ENCODE measurements around the gene MAGI1.

Gene MAGI1

DNA sequence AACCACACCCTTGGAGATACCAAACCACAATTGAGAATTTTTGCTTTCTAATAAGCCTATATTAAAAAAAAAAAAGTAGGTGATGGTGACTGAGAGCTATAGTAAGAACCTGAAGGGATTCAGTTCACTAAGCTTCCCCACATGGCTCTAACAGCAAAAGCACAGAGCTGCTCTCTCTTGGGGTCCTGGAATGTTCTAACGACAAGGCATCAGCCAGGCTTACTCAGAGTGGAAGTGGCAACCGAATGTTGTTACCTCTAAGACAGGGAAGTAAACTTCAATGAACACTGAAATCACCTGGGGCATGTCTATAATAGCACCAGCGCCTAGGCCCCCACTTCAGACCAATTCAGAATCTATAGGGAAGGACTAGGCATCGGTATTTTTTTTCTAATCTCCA is 397.7 kb downstream of the MAGI1 start:
- no peaks in the 10 kb centered on the region for H3F3A ChIP-seq (ENCODE audit: low read depth)
- no peaks in the 10 kb centered on the region for H3K36me3 ChIP-seq (ENCODE audit: insufficient read depth, low read length)
- no peak overlapping the region for H3K4me2 ChIP-seq (ENCODE audit: low read depth, low read length, poor library complexity, severe bottlenecking)
- H3K4me1 ChIP-seq (ENCODE audit: insufficient read depth, low read length, poor library complexity, severe bottlenecking): no peaks in the 10 kb centered on the region
- H3K9ac ChIP-seq (ENCODE audit: low read depth, low read length, poor library complexity, severe bottlenecking): no peak overlapping the region
- H3K4me3 ChIP-seq (ENCODE audit: low read length, poor library complexity, severe bottlenecking): no peak overlapping the region
- no peaks in the 10 kb centered on the region for H4K20me1 ChIP-seq (ENCODE audit: insufficient read depth, low read length, poor library complexity, severe bottlenecking)
- H3K9me2 ChIP-seq (replicated peaks; ENCODE audit: low read depth, low read length): no peaks in the 10 kb centered on the region
- no peaks in the 10 kb centered on the region for H3K27me3 ChIP-seq (ENCODE audit: insufficient read depth, low read length, poor library complexity, severe bottlenecking)
- H2AFZ ChIP-seq (ENCODE audit: low read length): no peak overlapping the region
- H3K9me3 ChIP-seq (ENCODE audit: insufficient read depth, low read depth, low read length): 0 out of 2 replicates have a peak, but pooled peaks cover 1% of the 10 kb centered on the region
- no peaks in the 10 kb centered on the region for H3K79me2 ChIP-seq (ENCODE audit: insufficient read depth, low read length)
- no peak for TF ChIP-seq EZH2phosphoT487 (IDR thresholded peaks at IDR 0.05; ENCODE audit: borderline replicate concordance)
- TF ChIP-seq, protein P1, sequence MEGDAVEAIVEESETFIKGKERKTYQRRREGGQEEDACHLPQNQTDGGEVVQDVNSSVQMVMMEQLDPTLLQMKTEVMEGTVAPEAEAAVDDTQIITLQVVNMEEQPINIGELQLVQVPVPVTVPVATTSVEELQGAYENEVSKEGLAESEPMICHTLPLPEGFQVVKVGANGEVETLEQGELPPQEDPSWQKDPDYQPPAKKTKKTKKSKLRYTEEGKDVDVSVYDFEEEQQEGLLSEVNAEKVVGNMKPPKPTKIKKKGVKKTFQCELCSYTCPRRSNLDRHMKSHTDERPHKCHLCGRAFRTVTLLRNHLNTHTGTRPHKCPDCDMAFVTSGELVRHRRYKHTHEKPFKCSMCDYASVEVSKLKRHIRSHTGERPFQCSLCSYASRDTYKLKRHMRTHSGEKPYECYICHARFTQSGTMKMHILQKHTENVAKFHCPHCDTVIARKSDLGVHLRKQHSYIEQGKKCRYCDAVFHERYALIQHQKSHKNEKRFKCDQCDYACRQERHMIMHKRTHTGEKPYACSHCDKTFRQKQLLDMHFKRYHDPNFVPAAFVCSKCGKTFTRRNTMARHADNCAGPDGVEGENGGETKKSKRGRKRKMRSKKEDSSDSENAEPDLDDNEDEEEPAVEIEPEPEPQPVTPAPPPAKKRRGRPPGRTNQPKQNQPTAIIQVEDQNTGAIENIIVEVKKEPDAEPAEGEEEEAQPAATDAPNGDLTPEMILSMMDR (conservative IDR thresholded peaks at IDR 0.05; ENCODE audit: low read length): no peak

DNA sequence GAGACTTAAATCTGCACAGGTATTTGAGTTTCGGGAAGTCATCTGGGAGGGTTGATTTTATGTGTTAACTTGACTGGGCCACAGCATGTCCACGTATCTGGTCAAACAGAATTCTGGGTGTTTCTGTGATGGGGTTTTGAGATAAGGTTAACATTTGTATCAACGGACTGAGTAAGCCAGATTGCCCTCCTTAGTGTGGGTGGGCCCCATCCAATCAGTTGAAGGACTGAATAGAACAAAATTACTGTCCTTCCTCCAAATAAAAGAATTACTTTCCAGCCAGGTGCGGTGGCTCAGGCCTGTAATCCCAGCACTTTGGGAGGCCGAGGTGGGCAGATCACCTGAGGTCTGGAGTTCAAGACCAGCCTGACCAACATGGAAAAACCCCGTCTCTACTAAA is 399.3 kb downstream of the MAGI1 start:
- Histone ChIP-seq H3K27me3 (ENCODE audit: insufficient read depth, low read length, poor library complexity, severe bottlenecking) (no peaks in the 10 kb centered on the region), H3K9me2 (replicated peaks; ENCODE audit: low read depth, low read length) (no peaks in the 10 kb centered on the region), H4K20me1 (ENCODE audit: insufficient read depth, low read length, poor library complexity, severe bottlenecking) (no peaks in the 10 kb centered on the region), H3K9ac (ENCODE audit: low read depth, low read length, poor library complexity, severe bottlenecking) (no peak overlapping the region), H3K4me3 (ENCODE audit: low read length, poor library complexity, severe bottlenecking) (no peak overlapping the region), H3K36me3 (ENCODE audit: insufficient read depth, low read length) (no peaks in the 10 kb centered on the region), H3F3A (ENCODE audit: low read depth) (no peaks in the 10 kb centered on the region), H2AFZ (ENCODE audit: low read length) (no peak overlapping the region), H3K4me1 (ENCODE audit: insufficient read depth, low read length, poor library complexity, severe bottlenecking) (no peaks in the 10 kb centered on the region), H3K9me3 (ENCODE audit: insufficient read depth, low read depth, low read length) (no peaks in the 10 kb centered on the region), H3K79me2 (ENCODE audit: insufficient read depth, low read length) (no peaks in the 10 kb centered on the region), H3K4me2 (ENCODE audit: low read depth, low read length, poor library complexity, severe bottlenecking) (no peak overlapping the region)
- TF ChIP-seq EZH2phosphoT487 (IDR thresholded peaks at IDR 0.05; ENCODE audit: borderline replicate concordance): no peak
- TF ChIP-seq, protein P1 (conservative IDR thresholded peaks at IDR 0.05; ENCODE audit: low read length): no peak

DNA sequence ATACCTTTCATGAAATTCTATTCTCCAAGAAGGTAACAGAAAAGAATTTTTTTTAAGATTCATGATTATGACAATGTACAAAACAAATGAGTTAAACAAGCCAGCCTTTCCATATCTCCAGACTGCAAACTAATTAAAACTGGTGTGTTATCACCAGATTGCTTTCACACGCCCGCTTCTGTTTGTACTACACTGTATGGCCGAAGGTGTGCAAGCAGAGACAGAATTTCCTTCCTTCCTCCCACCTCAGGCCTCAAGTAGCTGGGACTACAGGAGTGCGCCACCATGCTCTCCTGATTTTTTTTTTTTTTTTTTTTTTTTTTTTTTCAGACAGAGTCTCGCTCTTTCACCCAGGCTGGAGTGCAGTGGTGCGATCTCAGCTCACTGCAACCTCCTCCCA is 400.4 kb downstream of the MAGI1 start:
- Histone ChIP-seq H3K4me2 (ENCODE audit: low read depth, low read length, poor library complexity, severe bottlenecking) (no peak overlapping the region), H2AFZ (ENCODE audit: low read length) (no peak overlapping the region), H3K36me3 (ENCODE audit: insufficient read depth, low read length) (no peaks in the 10 kb centered on the region), H3K4me1 (ENCODE audit: insufficient read depth, low read length, poor library complexity, severe bottlenecking) (no peaks in the 10 kb centered on the region), H4K20me1 (ENCODE audit: insufficient read depth, low read length, poor library complexity, severe bottlenecking) (no peaks in the 10 kb centered on the region), H3K79me2 (ENCODE audit: insufficient read depth, low read length) (no peaks in the 10 kb centered on the region), H3K9me2 (replicated peaks; ENCODE audit: low read depth, low read length) (no peaks in the 10 kb centered on the region), H3K9me3 (ENCODE audit: insufficient read depth, low read depth, low read length) (no peaks in the 10 kb centered on the region), H3K4me3 (ENCODE audit: low read length, poor library complexity, severe bottlenecking) (no peak overlapping the region), H3K27me3 (ENCODE audit: insufficient read depth, low read length, poor library complexity, severe bottlenecking) (no peaks in the 10 kb centered on the region), H3K9ac (ENCODE audit: low read depth, low read length, poor library complexity, severe bottlenecking) (no peak overlapping the region), H3F3A (ENCODE audit: low read depth) (no peaks in the 10 kb centered on the region)
- TF ChIP-seq, protein P1 (conservative IDR thresholded peaks at IDR 0.05; ENCODE audit: low read length): no peak
- no peak for TF ChIP-seq EZH2phosphoT487 (IDR thresholded peaks at IDR 0.05; ENCODE audit: borderline replicate concordance)

Measured in Loucy (cell line).